Fibroblast of lung (primary cell): Measurements from ENCODE around the gene FRA10AC1. TPM values are rescaled to one million over a fixed set of nuclear protein-coding genes. Genes with fewer than 3 reads are reported as not detected.
A peak's percentile ranks its signal among the peaks of the same experiment; 100 is the strongest.

ENCODE experiments used
- DNase-seq, 2 donors: peaks; one replicate each; pipeline versions ENCODE4 v3.0.0 to v3.0.0-alpha.2; 2010; ENCODE audit warnings: low read depth in 2 of 2
- H2AFZ ChIP-seq: 2 replicates; pipeline ENCODE4 v1.5.1; 2012; ENCODE audit warnings: low read length, control low read depth, inconsistent platforms
- H3K27ac ChIP-seq: 2 replicates; pipeline ENCODE4 v1.5.1; 2011; ENCODE audit warnings: low read length, control low read depth; ENCODE audit not compliant: insufficient read depth
- H3K27me3 ChIP-seq: 2 replicates; pipeline ENCODE4 v1.5.1; 2011; ENCODE audit warnings: mild to moderate bottlenecking, low read length; ENCODE audit not compliant: control insufficient read depth, insufficient read depth
- H3K36me3 ChIP-seq: 2 replicates; pipeline ENCODE4 v1.5.1; 2011; ENCODE audit warnings: low read length; ENCODE audit not compliant: control insufficient read depth, insufficient read depth
- H3K4me1 ChIP-seq: 2 replicates; pipeline ENCODE4 v1.5.1; 2011; ENCODE audit warnings: low read length; ENCODE audit not compliant: control insufficient read depth, insufficient read depth; ENCODE audit errors: extremely low read depth
- H3K4me2 ChIP-seq: 2 replicates; pipeline ENCODE4 v1.5.1; 2011; ENCODE audit warnings: low read length, control low read depth; ENCODE audit not compliant: insufficient read depth; ENCODE audit errors: extremely low read depth
- H3K4me3 ChIP-seq, 4 experiments: fragments of 200-600 bp in 1 of 4; sonication (generic) in 1 of 4; replicated peaks in 1 of 4; 2 replicates each; pipeline ENCODE4 v1.5.1; 2011 to 2016; ENCODE audit warnings: low read length in 4 of 4, low read depth in 3 of 4, mild to moderate bottlenecking in 3 of 4, control low read depth in 2 of 4, inconsistent platforms in 1 of 4, mixed read lengths in 1 of 4; ENCODE audit not compliant: insufficient read depth in 1 of 4; ENCODE audit errors: control extremely low read depth in 1 of 4
- H3K79me2 ChIP-seq: 2 replicates; pipeline ENCODE4 v1.5.1; 2012; ENCODE audit warnings: mild to moderate bottlenecking, low read length, inconsistent platforms; ENCODE audit not compliant: control insufficient read depth, insufficient read depth
- H3K9ac ChIP-seq: 2 replicates; pipeline ENCODE4 v1.5.1; 2011; ENCODE audit warnings: mild to moderate bottlenecking, low read length, control low read depth; ENCODE audit not compliant: insufficient read depth
- H3K9me3 ChIP-seq: 2 replicates; pipeline ENCODE4 v1.5.1; 2012; ENCODE audit warnings: low read depth, low read length; ENCODE audit not compliant: control insufficient read depth, insufficient read depth
- H4K20me1 ChIP-seq: 2 replicates; pipeline ENCODE4 v1.5.1; 2011; ENCODE audit warnings: low read length; ENCODE audit not compliant: control insufficient read depth, insufficient read depth; ENCODE audit errors: extremely low read depth
- CTCF ChIP-seq, 2 donors: IDR thresholded peaks in 1 of 2; conservative IDR thresholded peaks in 1 of 2; 1 replicate in 1 of 2; 2 replicates in 1 of 2; pipeline ENCODE4 v1.5.1; 2011 to 2012; ENCODE audit warnings: low read length in 2 of 2, control low read depth in 1 of 2, inconsistent platforms in 1 of 2, low read depth in 1 of 2, mild to moderate bottlenecking in 1 of 2
- EZH2 ChIP-seq: IDR thresholded peaks from 2 replicates; pipeline ENCODE4 v1.5.1; 2012; ENCODE audit warnings: low read length, control low read depth, mild to moderate bottlenecking; ENCODE audit errors: missing control alignments
- polyA plus RNA-seq, 2 donors: library from polyadenylated mRNA; depleted of rRNA in 1 of 2; stranded (reverse) in 1 of 2; unstranded in 1 of 2; fragments of >200 nt; gene quantifications; 2 replicates each; pipeline ENCODE4 v1.2.1, GENCODE V29; 2011 to 2012; ENCODE audit warnings: missing spikeins in 1 of 2
- total RNA-seq: library from RNA; depleted of rRNA; stranded (reverse); fragments of >200 nt; gene quantifications from 2 replicates; pipeline ENCODE4 v1.2.1, GENCODE V29; 2014

Gene FRA10AC1
- total and polyA plus RNA-seq, 2 donors (not counting 1 experiment from before 2014, with no cell fraction given) = 7.1 to 9.4 TPM

DNA sequence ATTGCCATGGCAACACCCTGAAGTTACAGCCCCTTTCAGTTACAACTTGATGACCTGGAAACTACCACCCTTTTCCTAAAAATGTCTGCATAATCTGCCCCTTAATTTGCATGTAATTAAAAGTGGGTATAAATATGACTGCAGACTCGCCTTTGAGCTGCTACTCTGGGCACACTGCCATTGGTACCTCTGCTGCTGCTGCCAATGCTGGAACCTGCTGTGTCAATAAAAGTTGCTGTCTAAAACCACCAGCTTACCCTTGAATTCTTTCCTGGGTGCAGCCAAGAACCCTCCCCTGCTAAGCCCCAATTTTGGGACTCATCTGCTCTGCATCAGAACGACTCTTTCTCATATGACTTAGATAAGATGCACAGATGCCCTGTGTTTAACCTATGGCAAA, 10.2 kb upstream of the FRA10AC1 start:
- Histone ChIP-seq H3K36me3 (no peaks in the 10 kb centered on the region), H4K20me1 (no peaks in the 10 kb centered on the region), H3K9me3 (no peaks in the 10 kb centered on the region), H3K4me2 (no peak overlapping the region), H3K4me1 (no peaks in the 10 kb centered on the region), H3K79me2 (no peaks in the 10 kb centered on the region), H3K27ac (no peak overlapping the region), H3K9ac (no peak overlapping the region), H2AFZ (no peak overlapping the region), H3K27me3 (peaks cover 6% of the 10 kb centered on the region), H3K4me3 (no peak overlapping the region)
- TF ChIP-seq EZH2 (no peak), CTCF (conservative IDR thresholded peaks at IDR 0.05 in 1 of 2, IDR thresholded peaks at IDR 0.05 in 1 of 2; ENCODE audit: low read depth in 1 of 2, low read length in 2 of 2) (no peak)
- no peak for DNase-seq

- no peaks in the 10 kb centered on the region for H3K36me3 ChIP-seq
- DNase-seq = peak in 1 of 2 donors; percentile 14
- no peak overlapping the region for H3K27ac ChIP-seq
- no peaks in the 10 kb centered on the region for H3K79me2 ChIP-seq
- no peak overlapping the region for H2AFZ ChIP-seq
- no peak for TF ChIP-seq EZH2
- TF ChIP-seq CTCF (conservative IDR thresholded peaks at IDR 0.05 in 1 of 2, IDR thresholded peaks at IDR 0.05 in 1 of 2; ENCODE audit: low read depth in 1 of 2, low read length in 2 of 2) = no peak
- H3K9ac ChIP-seq = no peak overlapping the region
- H3K4me1 ChIP-seq = no peaks in the 10 kb centered on the region
- no peak overlapping the region for H3K4me3 ChIP-seq
- H3K9me3 ChIP-seq = no peaks in the 10 kb centered on the region
- no peaks in the 10 kb centered on the region for H4K20me1 ChIP-seq
- H3K4me2 ChIP-seq = no peak overlapping the region
- H3K27me3 ChIP-seq = peaks cover 3% of the 10 kb centered on the region
These were observed 9.5 kb upstream of the FRA10AC1 start for GRCh38 chr10:93711891-93712290.

- DNase-seq = no peak
- no peaks in the 10 kb centered on the region for H4K20me1 ChIP-seq
- H3K27me3 ChIP-seq = peaks cover 3% of the 10 kb centered on the region
- TF ChIP-seq EZH2 = no peak
- TF ChIP-seq CTCF (conservative IDR thresholded peaks at IDR 0.05 in 1 of 2, IDR thresholded peaks at IDR 0.05 in 1 of 2; ENCODE audit: low read depth in 1 of 2, low read length in 2 of 2) = no peak
- no peaks in the 10 kb centered on the region for H3K9me3 ChIP-seq
- H3K36me3 ChIP-seq = no peaks in the 10 kb centered on the region
- H3K4me3 ChIP-seq = no peak overlapping the region
- no peak overlapping the region for H3K27ac ChIP-seq
- H3K79me2 ChIP-seq = no peaks in the 10 kb centered on the region
- no peak overlapping the region for H3K9ac ChIP-seq
- H2AFZ ChIP-seq = no peak overlapping the region
- no peaks in the 10 kb centered on the region for H3K4me1 ChIP-seq
- no peak overlapping the region for H3K4me2 ChIP-seq
These were observed 8.0 kb upstream of the FRA10AC1 start for GRCh38 chr10:93710333-93710909.
